Trophoblast cell (in vitro differentiated cells and primary cell): Measurements from ENCODE around the gene KIF6.

Source experiments
- DNase-seq, 2 donors: peaks; one replicate each; pipeline ENCODE4 v3.0.0-alpha.2; 2016
- H2AFZ ChIP-seq: 2 replicates; pipeline ENCODE4 v1.6.1; 2013; ENCODE audit warnings: low read length, moderate library complexity, mild to moderate bottlenecking; ENCODE audit not compliant: insufficient read depth, poor library complexity
- H2AK5ac ChIP-seq: 2 replicates; pipeline ENCODE4 v1.6.1; 2013; ENCODE audit warnings: mild to moderate bottlenecking, low read length
- H2BK120ac ChIP-seq: 2 replicates; pipeline ENCODE4 v1.6.1; 2013; ENCODE audit warnings: low read length, mild to moderate bottlenecking, moderate library complexity; ENCODE audit not compliant: insufficient read depth, poor library complexity
- H2BK12ac ChIP-seq: 2 replicates; pipeline ENCODE4 v1.6.1; 2013; ENCODE audit warnings: mild to moderate bottlenecking, low read length, moderate library complexity
- H2BK5ac ChIP-seq: 2 replicates; pipeline ENCODE4 v1.6.1; 2013; ENCODE audit warnings: low read length, low read depth, moderate library complexity, mild to moderate bottlenecking; ENCODE audit not compliant: poor library complexity
- H3K14ac ChIP-seq: 2 replicates; pipeline ENCODE4 v1.6.1; 2013; ENCODE audit warnings: mild to moderate bottlenecking, low read length
- H3K18ac ChIP-seq: 2 replicates; pipeline ENCODE4 v1.6.1; 2013; ENCODE audit warnings: mild to moderate bottlenecking, low read length
- H3K23ac ChIP-seq: 2 replicates; pipeline ENCODE4 v1.6.1; 2013; ENCODE audit warnings: low read length
- H3K27ac ChIP-seq: 2 replicates; pipeline ENCODE4 v1.5.1; 2013; ENCODE audit warnings: low read depth, mild to moderate bottlenecking, inconsistent platforms, low read length, moderate library complexity
- H3K27me3 ChIP-seq: 2 replicates; pipeline ENCODE4 v1.6.1; 2013; ENCODE audit warnings: inconsistent platforms, mild to moderate bottlenecking, low read length, moderate library complexity; ENCODE audit not compliant: insufficient read depth
- H3K36me3 ChIP-seq, 2 experiments: 1 replicate in 1 of 2; 2 replicates in 1 of 2; pipeline ENCODE4 v1.6.1; 2013; ENCODE audit warnings: low read length in 2 of 2, mild to moderate bottlenecking in 2 of 2, moderate library complexity in 1 of 2; ENCODE audit not compliant: insufficient read depth in 2 of 2, control insufficient read depth in 1 of 2
- H3K4ac ChIP-seq: 2 replicates; pipeline ENCODE4 v1.6.1; 2013; ENCODE audit warnings: low read depth, mild to moderate bottlenecking, low read length, moderate library complexity
- H3K4me1 ChIP-seq, 2 experiments: 1 replicate in 1 of 2; 2 replicates in 1 of 2; pipeline ENCODE4 v1.6.1; 2013; ENCODE audit warnings: low read length in 2 of 2, mild to moderate bottlenecking in 2 of 2, moderate library complexity in 1 of 2; ENCODE audit not compliant: insufficient read depth in 2 of 2, control insufficient read depth in 1 of 2
- H3K4me2 ChIP-seq: 2 replicates; pipeline ENCODE4 v1.6.1; 2013; ENCODE audit warnings: inconsistent platforms, mild to moderate bottlenecking, low read length, moderate library complexity
- H3K4me3 ChIP-seq: 2 replicates; pipeline ENCODE4 v1.5.1; 2013; ENCODE audit warnings: mild to moderate bottlenecking, low read depth, low read length, inconsistent platforms
- H3K79me1 ChIP-seq: one replicate; pipeline ENCODE4 v1.6.1; 2013; ENCODE audit warnings: low read length
- H3K79me2 ChIP-seq: 2 replicates; pipeline ENCODE4 v1.6.1; 2013; ENCODE audit warnings: low read length, mild to moderate bottlenecking; ENCODE audit not compliant: control insufficient read depth, insufficient read depth, poor library complexity
- H3K9ac ChIP-seq: 2 replicates; pipeline ENCODE4 v1.6.1; 2013; ENCODE audit warnings: mild to moderate bottlenecking, low read length
- H3K9me3 ChIP-seq: 2 replicates; pipeline ENCODE4 v1.6.1; 2013; ENCODE audit warnings: low read depth, mild to moderate bottlenecking, control low read depth, inconsistent platforms, low read length; ENCODE audit not compliant: insufficient read depth
- H4K12ac ChIP-seq: 2 replicates; pipeline ENCODE4 v1.6.1; 2013; ENCODE audit warnings: low read depth, mild to moderate bottlenecking, low read length, moderate library complexity
- H4K8ac ChIP-seq: 2 replicates; pipeline ENCODE4 v1.6.1; 2013; ENCODE audit warnings: low read depth, mild to moderate bottlenecking, low read length, moderate library complexity
- H4K91ac ChIP-seq: one replicate; pipeline ENCODE4 v1.6.1; 2013; ENCODE audit warnings: low read depth, mild to moderate bottlenecking, low read length, moderate library complexity
- WGBS: extraction: QIAGEN DNeasy Blood & Tissue Kit; methylation state at CpG from one replicate; pipeline ENCODE4 v1.1.7; 2013; ENCODE audit warnings: missing lambda C conversion rate; ENCODE audit not compliant: insufficient read length, insufficient coverage; ENCODE audit errors: extremely low coverage; 5-methylcytosine and 5-hydroxymethylcytosine counted together

Gene KIF6

GRCh38 chr6:39665861-39666260 is 59.3 kb downstream of the KIF6 start:
- H2BK12ac ChIP-seq = no peak overlapping the region
- no peak overlapping the region for H3K4me2 ChIP-seq
- H3K36me3 ChIP-seq = no peaks in the 10 kb centered on the region
- H3K23ac ChIP-seq = no peak overlapping the region
- H3K18ac ChIP-seq = no peak overlapping the region
- no peak overlapping the region for H2AFZ ChIP-seq
- H2BK120ac ChIP-seq = no peak overlapping the region
- H3K9me3 ChIP-seq = no peaks in the 10 kb centered on the region
- no peak overlapping the region for H3K9ac ChIP-seq
- H2BK5ac ChIP-seq = no peak overlapping the region
- no peaks in the 10 kb centered on the region for H3K79me2 ChIP-seq
- H4K8ac ChIP-seq = no peak overlapping the region
- no peaks in the 10 kb centered on the region for H3K4me1 ChIP-seq
- no peak overlapping the region for H4K12ac ChIP-seq
- H3K4me3 ChIP-seq = no peak overlapping the region
- H3K79me1 ChIP-seq = no peaks in the 10 kb centered on the region
- no peak overlapping the region for H3K27ac ChIP-seq
- H3K4ac ChIP-seq = no peak overlapping the region
- H4K91ac ChIP-seq = no peak overlapping the region
- no peak for DNase-seq
- H3K14ac ChIP-seq = no peak overlapping the region
- H3K27me3 ChIP-seq = no peaks in the 10 kb centered on the region
- no peak overlapping the region for H2AK5ac ChIP-seq
- WGBS = no CpG with 5 or more reads among the region's 1 CpG

DNA sequence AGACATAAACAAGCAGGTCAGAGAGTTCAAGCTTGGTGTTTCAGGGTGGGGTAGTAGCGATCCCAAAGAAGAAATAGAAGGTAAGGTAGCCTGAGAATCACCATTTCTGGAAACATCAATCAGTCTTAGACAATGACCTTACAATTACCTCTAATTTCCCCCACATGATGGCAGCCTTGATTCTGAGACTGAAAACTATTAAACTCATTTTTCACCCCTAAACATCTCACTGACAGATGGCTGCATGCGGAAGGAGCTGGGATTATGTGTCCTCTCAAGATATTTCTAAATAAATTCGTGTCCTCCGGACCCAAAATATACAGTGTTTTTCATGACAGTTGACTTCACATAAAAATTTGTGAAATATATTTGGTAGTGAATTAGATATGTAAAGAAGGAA is 61.0 kb downstream of the KIF6 start:
- Histone ChIP-seq H2BK12ac (no peak overlapping the region), H3K14ac (no peak overlapping the region), H3K9me3 (no peaks in the 10 kb centered on the region), H3K4me1 (no peaks in the 10 kb centered on the region), H3K79me2 (no peaks in the 10 kb centered on the region), H3K4me3 (no peak overlapping the region), H2AK5ac (no peak overlapping the region), H3K9ac (no peak overlapping the region), H3K4ac (no peak overlapping the region), H4K8ac (no peak overlapping the region), H3K36me3 (no peaks in the 10 kb centered on the region), H3K27me3 (no peaks in the 10 kb centered on the region), H2BK5ac (no peak overlapping the region), H3K18ac (no peak overlapping the region), H2BK120ac (no peak overlapping the region), H3K79me1 (no peaks in the 10 kb centered on the region), H4K91ac (no peak overlapping the region), H3K4me2 (no peak overlapping the region), H3K23ac (no peak overlapping the region), H4K12ac (no peak overlapping the region), H2AFZ (no peak overlapping the region), H3K27ac (no peak overlapping the region)
- no CpG with 5 or more reads among the region's 4 CpGs for WGBS
- no peak for DNase-seq

GRCh38 chr6:39657355-39658135 is 67.7 kb downstream of the KIF6 start:
- no CpG with 5 or more reads among the region's 2 CpGs for WGBS
- Histone ChIP-seq H3K9me3 (no peaks in the 10 kb centered on the region), H3K27me3 (no peaks in the 10 kb centered on the region), H2BK5ac (no peak overlapping the region), H3K18ac (no peak overlapping the region), H3K4ac (no peak overlapping the region), H3K79me2 (no peaks in the 10 kb centered on the region), H3K9ac (no peak overlapping the region), H4K91ac (no peak overlapping the region), H3K36me3 (no peaks in the 10 kb centered on the region), H2BK120ac (no peak overlapping the region), H3K4me2 (no peak overlapping the region), H3K27ac (no peak overlapping the region), H3K4me1 (no peaks in the 10 kb centered on the region), H4K12ac (no peak overlapping the region), H3K23ac (no peak overlapping the region), H3K79me1 (no peaks in the 10 kb centered on the region), H3K4me3 (no peak overlapping the region), H2AFZ (no peak overlapping the region), H2AK5ac (no peak overlapping the region), H4K8ac (no peak overlapping the region), H2BK12ac (no peak overlapping the region), H3K14ac (no peak overlapping the region)
- no peak for DNase-seq

- no CpG with 5 or more reads among the region's 1 CpG for WGBS
- no peaks in the 10 kb centered on the region for H3K79me2 ChIP-seq
- H4K12ac ChIP-seq = no peak overlapping the region
- no peaks in the 10 kb centered on the region for H3K79me1 ChIP-seq
- no peak overlapping the region for H2BK5ac ChIP-seq
- H3K18ac ChIP-seq = no peak overlapping the region
- H3K27me3 ChIP-seq = no peaks in the 10 kb centered on the region
- no peak overlapping the region for H2AFZ ChIP-seq
- H3K4me2 ChIP-seq = no peak overlapping the region
- H3K9me3 ChIP-seq = no peaks in the 10 kb centered on the region
- no peak overlapping the region for H3K14ac ChIP-seq
- no peak overlapping the region for H3K23ac ChIP-seq
- no peak overlapping the region for H2AK5ac ChIP-seq
- no peaks in the 10 kb centered on the region for H3K4me1 ChIP-seq
- no peak overlapping the region for H3K9ac ChIP-seq
- H3K27ac ChIP-seq = no peak overlapping the region
- DNase-seq = no peak
- H4K8ac ChIP-seq = no peak overlapping the region
- no peak overlapping the region for H3K4ac ChIP-seq
- no peaks in the 10 kb centered on the region for H3K36me3 ChIP-seq
- H4K91ac ChIP-seq = no peak overlapping the region
- no peak overlapping the region for H2BK12ac ChIP-seq
- no peak overlapping the region for H3K4me3 ChIP-seq
- H2BK120ac ChIP-seq = no peak overlapping the region
Measured at GRCh38 chr6:39654121-39654520, 71.1 kb downstream of the KIF6 start.
